SK-N-SH treated with all-trans-retinoic acid at 6 μM for 48 hours (cell line): ENCODE data around the gene MYO1H.

ENCODE experiments used
- ATAC-seq: fragments of 200-7000 bp; cut with Tn5 transposase; 3 replicates; pipeline ENCODE4 v1.9.1; 2020; ENCODE audit warnings: mild to moderate bottlenecking, moderate library complexity
- ARNTL ChIP-seq: fragments of 450-650 bp; formaldehyde crosslinking; IDR thresholded peaks from 2 replicates; pipeline ENCODE4 v1.5.0; 2020; ENCODE audit warnings: low read depth, mild to moderate bottlenecking, moderate library complexity, borderline replicate concordance
- CSDC2 ChIP-seq: fragments of 250-450 bp; sonication (Bioruptor Pico); IDR thresholded peaks from 2 replicates; pipeline ENCODE4 v1.5.0; 2020; ENCODE audit warnings: mild to moderate bottlenecking, moderate library complexity
- CSRNP3 ChIP-seq: fragments of 250-450 bp; sonication (Bioruptor Pico); IDR thresholded peaks from 2 replicates; pipeline ENCODE4 v1.5.1; 2021; ENCODE audit warnings: mild to moderate bottlenecking, moderate library complexity
- ESRRG ChIP-seq: fragments of 250-450 bp; sonication (Bioruptor Pico); IDR thresholded peaks from 2 replicates; pipeline ENCODE4 v1.6.1; 2021; ENCODE audit warnings: mild to moderate bottlenecking
- GLIS3 ChIP-seq: fragments of 250-450 bp; sonication (Bioruptor Pico); IDR thresholded peaks from 2 replicates; pipeline ENCODE4 v1.5.0; 2020; ENCODE audit warnings: mild to moderate bottlenecking, moderate library complexity
- ISL1 ChIP-seq: fragments of 250-450 bp; sonication (Bioruptor Pico); IDR thresholded peaks from 2 replicates; pipeline ENCODE4 v2.1.2; 2022; ENCODE audit warnings: mild to moderate bottlenecking, moderate library complexity
- OSR1 ChIP-seq: fragments of 250-450 bp; sonication (Bioruptor Pico); IDR thresholded peaks from 2 replicates; pipeline ENCODE4 v1.8.0; 2022; ENCODE audit warnings: moderate library complexity, mild to moderate bottlenecking, inconsistent platforms
- PPARA ChIP-seq: fragments of 250-450 bp; sonication (Bioruptor Pico); IDR thresholded peaks from 2 replicates; pipeline ENCODE4 v1.5.0; 2020; ENCODE audit warnings: mild to moderate bottlenecking, borderline replicate concordance
- RARB ChIP-seq: fragments of 250-450 bp; sonication (Bioruptor Pico); IDR thresholded peaks from 2 replicates; pipeline ENCODE4 v1.8.0; 2021; ENCODE audit warnings: mild to moderate bottlenecking, moderate library complexity
- SNAI2 ChIP-seq: fragments of 250-450 bp; sonication (Bioruptor Pico); IDR thresholded peaks from 2 replicates; pipeline ENCODE4 v1.5.0; 2020; ENCODE audit warnings: mild to moderate bottlenecking, moderate library complexity
- TCF4 ChIP-seq: fragments of 250-450 bp; sonication (Bioruptor Pico); IDR thresholded peaks from 2 replicates; pipeline ENCODE4 v1.8.0; 2021; ENCODE audit warnings: mild to moderate bottlenecking, moderate library complexity, borderline replicate concordance
- TOX ChIP-seq: fragments of 250-450 bp; sonication (Bioruptor Pico); IDR thresholded peaks from 2 replicates; pipeline ENCODE4 v1.8.0; 2021; ENCODE audit warnings: mild to moderate bottlenecking, moderate library complexity, borderline replicate concordance
- TSHZ2 ChIP-seq: fragments of 250-450 bp; sonication (Bioruptor Pico); IDR thresholded peaks from 2 replicates; pipeline ENCODE4 v1.5.0; 2020; ENCODE audit warnings: mild to moderate bottlenecking, moderate library complexity
- ZFP3 ChIP-seq: fragments of 250-450 bp; sonication (Bioruptor Pico); IDR thresholded peaks from 2 replicates; pipeline ENCODE4 v1.5.0; 2020; ENCODE audit warnings: mild to moderate bottlenecking, moderate library complexity
- ZNF565 ChIP-seq: fragments of 450-650 bp; formaldehyde crosslinking; conservative IDR thresholded peaks from 2 replicates; pipeline ENCODE4 v1.5.0; 2020; ENCODE audit warnings: low read depth, mild to moderate bottlenecking, moderate library complexity
- ZNF70 ChIP-seq: fragments of 450-650 bp; formaldehyde crosslinking; IDR thresholded peaks from 2 replicates; pipeline ENCODE4 v1.5.0; 2020; ENCODE audit warnings: mild to moderate bottlenecking, moderate library complexity
- ZNF8 ChIP-seq: fragments of 450-650 bp; formaldehyde crosslinking; IDR thresholded peaks from 2 replicates; pipeline ENCODE4 v1.5.0; 2020; ENCODE audit warnings: mild to moderate bottlenecking, moderate library complexity
- TF ChIP-seq, protein P1 (sequence below): fragments of 250-450 bp; sonication (Bioruptor Pico); IDR thresholded peaks from 2 replicates; pipeline ENCODE4 v1.8.0; 2020; ENCODE audit warnings: mild to moderate bottlenecking, moderate library complexity, borderline replicate concordance
- TF ChIP-seq, protein P2 (sequence below): fragments of 250-450 bp; sonication (Bioruptor Pico); IDR thresholded peaks from 2 replicates; pipeline ENCODE4 v1.5.1; 2020; ENCODE audit warnings: low read depth, mild to moderate bottlenecking, moderate library complexity

Gene MYO1H

DNA sequence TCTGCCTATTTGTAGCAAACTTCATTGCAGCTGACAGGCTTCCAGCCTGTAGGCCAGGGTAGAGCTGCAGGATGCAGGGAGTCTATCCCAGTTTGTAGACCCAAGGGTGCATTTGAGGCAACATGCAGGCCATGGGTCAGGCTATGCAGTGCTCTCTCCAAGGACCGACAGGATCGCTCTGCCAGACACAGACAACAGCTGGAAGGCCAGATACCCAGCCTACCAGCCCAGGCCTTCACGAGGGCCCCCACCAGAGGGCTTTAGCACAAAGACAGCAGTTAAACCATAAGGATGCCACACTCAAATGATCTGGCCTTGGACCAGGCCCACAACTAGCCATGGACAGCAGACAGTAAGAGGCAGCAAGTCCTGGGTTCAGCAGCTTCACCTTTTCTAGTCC is 119.1 kb downstream of the MYO1H start:
- ATAC-seq, result no peak
- TF ChIP-seq, protein P1, sequence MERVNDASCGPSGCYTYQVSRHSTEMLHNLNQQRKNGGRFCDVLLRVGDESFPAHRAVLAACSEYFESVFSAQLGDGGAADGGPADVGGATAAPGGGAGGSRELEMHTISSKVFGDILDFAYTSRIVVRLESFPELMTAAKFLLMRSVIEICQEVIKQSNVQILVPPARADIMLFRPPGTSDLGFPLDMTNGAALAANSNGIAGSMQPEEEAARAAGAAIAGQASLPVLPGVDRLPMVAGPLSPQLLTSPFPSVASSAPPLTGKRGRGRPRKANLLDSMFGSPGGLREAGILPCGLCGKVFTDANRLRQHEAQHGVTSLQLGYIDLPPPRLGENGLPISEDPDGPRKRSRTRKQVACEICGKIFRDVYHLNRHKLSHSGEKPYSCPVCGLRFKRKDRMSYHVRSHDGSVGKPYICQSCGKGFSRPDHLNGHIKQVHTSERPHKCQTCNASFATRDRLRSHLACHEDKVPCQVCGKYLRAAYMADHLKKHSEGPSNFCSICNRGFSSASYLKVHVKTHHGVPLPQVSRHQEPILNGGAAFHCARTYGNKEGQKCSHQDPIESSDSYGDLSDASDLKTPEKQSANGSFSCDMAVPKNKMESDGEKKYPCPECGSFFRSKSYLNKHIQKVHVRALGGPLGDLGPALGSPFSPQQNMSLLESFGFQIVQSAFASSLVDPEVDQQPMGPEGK (CRISPR knock-in tag), result no peak
- TF ChIP-seq ZNF8 (CRISPR knock-in tag) (no peak), OSR1 (CRISPR knock-in tag) (no peak), CSRNP3 (CRISPR knock-in tag) (no peak), TCF4 (CRISPR knock-in tag) (no peak), TOX (no peak), RARB (CRISPR knock-in tag) (no peak), ISL1 (CRISPR knock-in tag) (no peak), ARNTL (CRISPR knock-in tag) (no peak)

DNA sequence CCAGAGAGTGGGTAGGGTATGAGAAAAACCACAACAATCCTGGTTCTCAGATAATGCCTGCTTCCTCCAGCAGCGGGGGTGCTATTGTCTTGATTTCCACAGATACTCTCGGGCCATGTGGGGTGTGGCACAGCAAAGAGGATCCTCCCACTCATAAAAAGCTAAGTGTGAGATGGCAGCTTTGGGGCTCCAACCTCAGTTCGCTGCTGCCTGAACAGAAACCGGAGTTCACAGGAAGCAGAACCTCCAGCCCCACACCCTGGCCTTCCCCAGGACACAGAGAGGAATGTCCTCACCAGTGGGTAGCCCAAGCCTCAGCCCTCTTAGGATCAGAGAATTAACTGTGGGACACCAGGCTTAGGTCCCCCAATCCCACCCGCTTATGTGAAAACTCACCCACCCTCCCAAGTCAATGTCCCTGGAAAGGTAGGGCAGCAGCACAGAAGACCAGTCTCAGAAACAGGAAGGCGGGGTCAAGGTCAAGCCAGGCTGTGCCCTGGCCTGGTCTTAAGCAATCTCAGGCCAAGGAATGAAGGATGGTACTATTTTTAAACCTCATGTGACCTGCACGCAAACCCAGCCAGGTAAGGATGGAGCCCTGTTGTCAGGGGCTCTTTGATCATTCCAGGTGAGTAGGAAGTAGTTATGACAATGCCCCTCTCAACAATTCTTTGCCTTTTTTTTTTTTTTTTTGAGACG is 120.4 kb downstream of the MYO1H start:
- ATAC-seq, result no peak
- no peak for TF ChIP-seq RARB (CRISPR knock-in tag)
- no peak for TF ChIP-seq ESRRG (CRISPR knock-in tag)
- TF ChIP-seq TCF4 (CRISPR knock-in tag), result no peak
- TF ChIP-seq ZFP3 (CRISPR knock-in tag), result no peak
- TF ChIP-seq, protein P2, sequence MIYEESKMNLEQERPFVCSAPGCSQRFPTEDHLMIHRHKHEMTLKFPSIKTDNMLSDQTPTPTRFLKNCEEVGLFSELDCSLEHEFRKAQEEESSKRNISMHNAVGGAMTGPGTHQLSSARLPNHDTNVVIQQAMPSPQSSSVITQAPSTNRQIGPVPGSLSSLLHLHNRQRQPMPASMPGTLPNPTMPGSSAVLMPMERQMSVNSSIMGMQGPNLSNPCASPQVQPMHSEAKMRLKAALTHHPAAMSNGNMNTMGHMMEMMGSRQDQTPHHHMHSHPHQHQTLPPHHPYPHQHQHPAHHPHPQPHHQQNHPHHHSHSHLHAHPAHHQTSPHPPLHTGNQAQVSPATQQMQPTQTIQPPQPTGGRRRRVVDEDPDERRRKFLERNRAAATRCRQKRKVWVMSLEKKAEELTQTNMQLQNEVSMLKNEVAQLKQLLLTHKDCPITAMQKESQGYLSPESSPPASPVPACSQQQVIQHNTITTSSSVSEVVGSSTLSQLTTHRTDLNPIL (CRISPR knock-in tag), result no peak
- TF ChIP-seq PPARA (CRISPR knock-in tag), result no peak
- no peak for TF ChIP-seq SNAI2 (CRISPR knock-in tag)
- no peak for TF ChIP-seq OSR1 (CRISPR knock-in tag)
- TF ChIP-seq ZNF70 (CRISPR knock-in tag), result no peak
- TF ChIP-seq CSDC2 (CRISPR knock-in tag), result no peak
- TF ChIP-seq TOX, result no peak
- no peak for TF ChIP-seq TSHZ2 (CRISPR knock-in tag)

DNA sequence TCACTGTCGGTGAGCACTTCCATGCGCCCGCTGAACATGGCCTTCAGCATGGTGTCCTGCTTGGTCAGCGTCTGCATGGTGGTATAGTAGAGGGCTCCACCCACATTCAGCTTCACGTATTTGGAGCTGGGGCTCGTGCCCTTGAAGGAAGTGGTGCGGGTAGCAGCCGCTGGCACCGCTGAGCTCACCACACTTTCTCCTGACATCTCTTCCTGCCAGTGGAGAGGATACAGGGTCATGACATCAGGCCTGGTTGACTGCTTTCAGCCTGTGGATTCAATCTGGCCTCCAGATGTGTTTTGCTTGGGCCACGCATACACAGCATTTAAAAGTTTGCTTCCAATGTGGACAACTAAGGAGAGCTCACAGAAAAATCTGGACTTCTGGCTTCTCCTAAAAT is 121.8 kb downstream of the MYO1H start:
- no peak for TF ChIP-seq ZNF565
- no peak for TF ChIP-seq CSRNP3 (CRISPR knock-in tag)
- TF ChIP-seq ISL1 (CRISPR knock-in tag), result no peak
- no peak for TF ChIP-seq ZFP3 (CRISPR knock-in tag)
- no peak for TF ChIP-seq PPARA (CRISPR knock-in tag)
- TF ChIP-seq TSHZ2 (CRISPR knock-in tag), result no peak
- TF ChIP-seq GLIS3 (CRISPR knock-in tag), result no peak
- TF ChIP-seq CSDC2 (CRISPR knock-in tag), result no peak
- no peak for TF ChIP-seq ZNF70 (CRISPR knock-in tag)
- TF ChIP-seq ZNF8 (CRISPR knock-in tag), result no peak
- TF ChIP-seq, protein P1 (CRISPR knock-in tag), result no peak
- no peak for ATAC-seq
